ENCODE measurements around the gene FGF19.

FGF19 gene

GRCh38 chr11:69674886-69675714 is 28.7 kb downstream of the FGF19 start, which contains the start of gene LTO1:
TSS of gene LTO1 (minus strand) at chr11:69675353. CDS start at chr11:69675239, 114 bp downstream.
- Mint-ChIP-seq H3K36me3 (ENCODE audit: low read depth) (peaks cover 20% of the 10 kb centered on the region), H3K27ac (peak within 1 kb of the TSS; percentile 48), H3K27me3 (ENCODE audit: low read depth, poor library complexity) (peaks cover 11% of the 10 kb centered on the region), H3K4me1 (peaks cover 28% of the 10 kb centered on the region), H3K4me3 (peak within 1 kb of the TSS; percentile 91), H3K9me3 (no peaks in the 10 kb centered on the region)
- TF ChIP-seq, protein P1, sequence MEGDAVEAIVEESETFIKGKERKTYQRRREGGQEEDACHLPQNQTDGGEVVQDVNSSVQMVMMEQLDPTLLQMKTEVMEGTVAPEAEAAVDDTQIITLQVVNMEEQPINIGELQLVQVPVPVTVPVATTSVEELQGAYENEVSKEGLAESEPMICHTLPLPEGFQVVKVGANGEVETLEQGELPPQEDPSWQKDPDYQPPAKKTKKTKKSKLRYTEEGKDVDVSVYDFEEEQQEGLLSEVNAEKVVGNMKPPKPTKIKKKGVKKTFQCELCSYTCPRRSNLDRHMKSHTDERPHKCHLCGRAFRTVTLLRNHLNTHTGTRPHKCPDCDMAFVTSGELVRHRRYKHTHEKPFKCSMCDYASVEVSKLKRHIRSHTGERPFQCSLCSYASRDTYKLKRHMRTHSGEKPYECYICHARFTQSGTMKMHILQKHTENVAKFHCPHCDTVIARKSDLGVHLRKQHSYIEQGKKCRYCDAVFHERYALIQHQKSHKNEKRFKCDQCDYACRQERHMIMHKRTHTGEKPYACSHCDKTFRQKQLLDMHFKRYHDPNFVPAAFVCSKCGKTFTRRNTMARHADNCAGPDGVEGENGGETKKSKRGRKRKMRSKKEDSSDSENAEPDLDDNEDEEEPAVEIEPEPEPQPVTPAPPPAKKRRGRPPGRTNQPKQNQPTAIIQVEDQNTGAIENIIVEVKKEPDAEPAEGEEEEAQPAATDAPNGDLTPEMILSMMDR (IDR thresholded peaks at IDR 0.05): no peak
- peak; percentile 98 for DNase-seq

DNA sequence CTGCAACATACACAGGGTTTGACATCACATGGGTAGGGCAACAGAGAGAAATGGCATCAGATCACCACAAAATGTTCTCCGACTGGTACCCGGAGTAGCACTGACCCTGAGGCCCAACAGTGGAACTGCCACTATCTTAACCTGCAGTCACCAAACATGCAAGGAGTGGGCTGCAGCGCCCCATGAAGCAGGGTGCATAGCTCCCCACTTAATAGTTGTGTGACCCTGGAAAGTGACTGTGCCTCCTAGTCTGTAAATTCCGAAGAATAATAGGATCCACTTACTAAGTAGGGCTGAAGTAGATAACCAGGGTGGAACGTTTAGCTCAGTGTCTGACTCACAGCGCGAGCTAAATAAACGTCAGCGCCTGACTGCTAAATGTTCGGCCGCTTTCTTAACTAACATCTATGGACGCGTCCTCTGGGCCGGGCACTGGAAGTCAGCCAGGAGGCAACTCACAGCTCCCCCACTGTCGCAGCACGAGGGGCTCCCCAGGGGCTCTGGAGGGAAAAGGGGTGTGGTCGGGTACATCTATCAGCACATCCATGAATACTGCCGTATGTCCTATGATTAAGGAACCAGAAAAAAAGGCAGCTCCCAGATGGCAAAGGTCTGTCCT is 29.4 kb downstream of the FGF19 start:
- Mint-ChIP-seq H3K27ac (no peak overlapping the region), H3K36me3 (ENCODE audit: low read depth) (peaks cover 23% of the 10 kb centered on the region), H3K9me3 (no peaks in the 10 kb centered on the region), H3K4me3 (peak overlapping the region; percentile 91), H3K4me1 (peaks cover 31% of the 10 kb centered on the region), H3K27me3 (ENCODE audit: low read depth, poor library complexity) (peaks cover 11% of the 10 kb centered on the region)
- no peak for DNase-seq
- TF ChIP-seq, protein P1 (IDR thresholded peaks at IDR 0.05): no peak

DNA sequence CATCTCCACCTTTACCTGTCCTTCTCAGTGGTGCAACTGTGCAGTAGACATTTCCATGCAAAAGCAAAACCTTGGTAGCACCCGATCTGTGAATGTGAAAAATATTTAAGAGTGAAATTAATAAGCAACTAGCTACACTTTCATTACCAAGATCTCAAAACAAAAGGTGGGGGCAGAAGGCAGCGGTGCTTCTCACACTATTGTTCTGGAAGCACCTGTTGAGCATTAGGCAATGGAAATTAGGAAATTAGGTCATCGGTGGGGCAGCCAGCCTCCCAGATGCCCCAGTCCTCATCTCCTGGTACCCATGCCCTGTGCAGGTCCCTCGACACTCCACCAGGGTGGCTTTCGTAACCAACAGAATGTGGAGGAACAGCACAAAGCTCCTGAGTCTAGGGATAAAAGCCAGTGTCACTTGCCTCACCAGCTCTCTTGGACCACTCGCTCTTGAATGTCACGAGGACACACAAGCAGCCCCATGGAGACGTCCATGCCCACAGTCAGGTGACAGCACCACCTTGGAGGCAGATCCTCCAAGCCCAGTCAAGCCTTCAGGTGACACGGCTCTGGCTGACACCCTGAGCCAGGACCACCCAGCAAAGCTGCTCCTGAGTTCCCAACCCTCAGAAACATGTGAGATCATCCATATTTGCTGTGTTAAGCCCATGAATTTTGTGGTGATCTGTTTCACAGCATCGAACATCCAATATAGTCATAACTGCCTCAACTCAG is 31.9 kb downstream of the FGF19 start:
- Mint-ChIP-seq H3K9me3 (no peaks in the 10 kb centered on the region), H3K27me3 (ENCODE audit: low read depth, poor library complexity) (no peaks in the 10 kb centered on the region), H3K4me3 (no peak overlapping the region), H3K4me1 (peaks cover 31% of the 10 kb centered on the region), H3K36me3 (ENCODE audit: low read depth) (peaks cover 32% of the 10 kb centered on the region), H3K27ac (no peak overlapping the region)
- TF ChIP-seq, protein P1 (IDR thresholded peaks at IDR 0.05): no peak
- no peak for DNase-seq

DNA sequence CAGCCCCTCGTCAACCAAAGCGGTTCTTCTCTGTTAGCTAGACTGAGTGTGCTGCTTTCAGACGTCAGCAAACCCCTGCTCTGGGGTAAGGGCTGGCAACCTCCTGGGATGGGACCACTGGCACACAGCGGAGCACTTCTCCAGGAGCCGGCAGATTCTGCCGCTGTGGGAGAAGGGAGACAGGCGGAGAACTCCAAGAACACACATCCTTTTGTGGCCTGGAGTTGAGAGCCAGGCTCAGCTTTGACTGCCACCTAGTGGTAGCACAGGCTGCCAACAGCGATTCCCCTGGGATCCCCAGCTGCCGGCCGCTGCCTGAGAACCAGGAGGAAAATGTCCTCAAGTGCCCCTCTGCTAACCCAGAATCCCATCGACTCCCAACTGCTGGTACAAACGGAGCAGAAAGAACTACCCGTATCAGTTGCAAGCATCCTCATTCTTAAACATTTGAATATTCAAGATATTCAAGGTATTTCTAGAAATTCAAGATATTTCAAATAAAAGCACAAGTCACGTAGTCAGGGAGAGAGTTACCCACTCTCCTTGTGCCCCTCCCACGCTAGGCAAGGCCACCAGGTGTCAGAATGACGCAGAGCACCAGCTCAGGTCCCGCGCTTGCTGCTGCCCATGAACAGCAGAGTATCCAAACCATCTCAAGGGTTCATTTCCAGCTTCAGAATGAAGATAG is 33.5 kb downstream of the FGF19 start:
- Mint-ChIP-seq H3K27me3 (ENCODE audit: low read depth, poor library complexity) (no peaks in the 10 kb centered on the region), H3K9me3 (no peaks in the 10 kb centered on the region), H3K27ac (peak overlapping the region; percentile 78), H3K4me1 (peaks cover 27% of the 10 kb centered on the region), H3K4me3 (no peak overlapping the region), H3K36me3 (ENCODE audit: low read depth) (peaks cover 32% of the 10 kb centered on the region)
- TF ChIP-seq, protein P1 (IDR thresholded peaks at IDR 0.05): peak; percentile 92
- DNase-seq: peak; percentile 88

GRCh38 chr11:69669486-69669885 is 34.3 kb downstream of the FGF19 start:
- peaks cover 23% of the 10 kb centered on the region for H3K4me1 Mint-ChIP-seq
- H3K27ac Mint-ChIP-seq: no peak overlapping the region
- TF ChIP-seq, protein P1 (IDR thresholded peaks at IDR 0.05): no peak
- peaks cover 3% of the 10 kb centered on the region for H3K27me3 Mint-ChIP-seq (ENCODE audit: low read depth, poor library complexity)
- peaks cover 39% of the 10 kb centered on the region for H3K36me3 Mint-ChIP-seq (ENCODE audit: low read depth)
- DNase-seq: no peak
- no peaks in the 10 kb centered on the region for H3K9me3 Mint-ChIP-seq
- H3K4me3 Mint-ChIP-seq: no peak overlapping the region

Data from nephron progenitor cell (in vitro differentiated cells).